Activated CD8-positive, alpha-beta memory T cell treated with anti-CD3 and anti-CD28 coated beads, Interleukin-2, amount 10 ng/mL, durations not matched to agents 7 days and 5 days (primary cell): Measurements from ENCODE around the gene IL32. TPM values are rescaled to one million over a fixed set of nuclear protein-coding genes. Genes with fewer than 3 reads are reported as not detected.
"Not testable (repeated sequence)": the region's sequence is repeated elsewhere in the genome, so short reads cannot be mapped to it uniquely, and the experiment has no call there.

ENCODE experiments used
- ATAC-seq: fragments of 150-1000 bp; cut with Tn5 transposase; one replicate; pipeline ENCODE4 v1.10.0; 2021; ENCODE audit warnings: moderate library complexity
- CTCF ChIA-PET: fragments of 350-600 bp; sonication (Branson Sonifier 250); formaldehyde crosslinking; loops from one replicate; lab custom pipeline; 2021; ENCODE audit warnings: antibody characterized with exemption; lab: Charles Lee
- DNase-seq: peaks from one replicate; pipeline ENCODE4 v3.0.0-alpha.2; 2020
- H3K27ac Mint-ChIP-seq: one replicate; pipeline ENCODE4 v1.8.0; 2021; ENCODE audit warnings: mild to moderate bottlenecking, mixed read lengths
- H3K27me3 Mint-ChIP-seq: one replicate; pipeline ENCODE4 v1.8.0; 2021; ENCODE audit warnings: mixed read lengths
- H3K36me3 Mint-ChIP-seq: one replicate; pipeline ENCODE4 v1.8.0; 2021; ENCODE audit warnings: mild to moderate bottlenecking, mixed read lengths
- H3K4me1 Mint-ChIP-seq: one replicate; pipeline ENCODE4 v1.8.0; 2021; ENCODE audit warnings: mixed read lengths
- H3K4me3 Mint-ChIP-seq: one replicate; pipeline ENCODE4 v1.8.0; 2021; ENCODE audit warnings: mild to moderate bottlenecking, moderate library complexity, mixed read lengths
- H3K9me3 Mint-ChIP-seq: one replicate; pipeline ENCODE4 v1.8.0; 2022; ENCODE audit warnings: low read depth, mixed read lengths
- total RNA-seq, 2 experiments: library from RNA; stranded (reverse); gene quantifications; one replicate each; pipeline ENCODE4 v1.2.3, GENCODE V29; 2021

The IL32 gene
- total RNA-seq, 2 experiments from 2014 or later: 2,870 to 3,468 TPM

DNA sequence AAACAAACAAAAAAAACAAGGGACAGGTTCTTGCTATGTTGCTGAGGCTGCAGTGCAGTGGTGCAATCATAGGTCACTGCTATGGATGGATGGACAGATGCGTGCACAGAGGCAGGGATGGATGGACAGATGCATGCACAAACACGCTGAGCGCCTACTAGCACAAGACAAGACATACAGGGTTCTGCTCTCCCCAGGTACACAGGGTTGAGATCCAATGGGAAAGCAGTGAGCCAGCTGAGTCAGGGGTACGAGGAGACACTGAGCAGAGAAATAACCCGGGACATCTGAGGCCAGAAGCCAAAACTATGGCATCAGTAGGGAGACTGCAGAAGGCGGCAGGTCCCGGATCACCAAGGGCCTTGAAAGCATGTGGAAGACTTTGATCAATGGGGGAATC lies 6.2 kb downstream of the IL32 start:
- Mint-ChIP-seq H3K4me3 (no peak overlapping the region), H3K4me1 (peaks cover 77% of the 10 kb centered on the region), H3K36me3 (peaks cover 38% of the 10 kb centered on the region), H3K9me3 (no peaks in the 10 kb centered on the region), H3K27me3 (no peaks in the 10 kb centered on the region), H3K27ac (peak overlapping the region; percentile 88)
- CTCF ChIA-PET: interaction anchor here (1.9 to 4.1 kb wide), 3 partner anchors 9 to 58 kb away, joined by 6 to 23 read pairs (median 7); no protein-coding TSS in a partner anchor
- ATAC-seq (no peak), DNase-seq (no peak)

DNA sequence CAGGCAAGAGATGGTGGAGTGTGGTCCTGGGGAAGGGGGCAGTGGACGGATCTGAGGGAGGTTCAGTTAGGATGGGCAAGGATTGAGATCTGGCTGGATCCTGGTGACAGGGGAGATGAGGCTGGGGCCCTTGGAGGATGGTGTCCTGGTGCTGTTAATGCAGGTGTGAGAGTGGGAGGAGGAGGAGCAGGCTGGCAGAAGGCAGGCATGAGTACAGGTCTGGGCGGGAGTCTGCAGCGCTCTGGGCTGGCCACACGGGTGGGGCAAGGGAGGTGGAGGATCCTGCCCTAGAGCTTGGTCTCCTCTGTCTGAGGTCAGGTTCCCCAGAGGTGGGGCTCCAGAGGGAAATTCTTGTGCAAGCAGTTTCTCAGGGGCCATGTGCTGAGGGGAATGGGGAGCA lies 6.7 kb downstream of the IL32 start:
- peak overlapping the region; percentile 88 for H3K27ac Mint-ChIP-seq
- ATAC-seq (peak; percentile 18), DNase-seq (peak; percentile 73)
- not testable (repeated sequence) for H3K27me3 Mint-ChIP-seq, H3K9me3 Mint-ChIP-seq
- CTCF ChIA-PET: interaction anchor here (1.9 to 2.5 kb wide), 2 partner anchors 10 to 58 kb away, joined by 6 to 7 read pairs; no protein-coding TSS in a partner anchor
- peaks cover 35% of the 10 kb centered on the region for H3K36me3 Mint-ChIP-seq
- peak overlapping the region; percentile 8 for H3K4me3 Mint-ChIP-seq
- peaks cover 82% of the 10 kb centered on the region for H3K4me1 Mint-ChIP-seq

DNA sequence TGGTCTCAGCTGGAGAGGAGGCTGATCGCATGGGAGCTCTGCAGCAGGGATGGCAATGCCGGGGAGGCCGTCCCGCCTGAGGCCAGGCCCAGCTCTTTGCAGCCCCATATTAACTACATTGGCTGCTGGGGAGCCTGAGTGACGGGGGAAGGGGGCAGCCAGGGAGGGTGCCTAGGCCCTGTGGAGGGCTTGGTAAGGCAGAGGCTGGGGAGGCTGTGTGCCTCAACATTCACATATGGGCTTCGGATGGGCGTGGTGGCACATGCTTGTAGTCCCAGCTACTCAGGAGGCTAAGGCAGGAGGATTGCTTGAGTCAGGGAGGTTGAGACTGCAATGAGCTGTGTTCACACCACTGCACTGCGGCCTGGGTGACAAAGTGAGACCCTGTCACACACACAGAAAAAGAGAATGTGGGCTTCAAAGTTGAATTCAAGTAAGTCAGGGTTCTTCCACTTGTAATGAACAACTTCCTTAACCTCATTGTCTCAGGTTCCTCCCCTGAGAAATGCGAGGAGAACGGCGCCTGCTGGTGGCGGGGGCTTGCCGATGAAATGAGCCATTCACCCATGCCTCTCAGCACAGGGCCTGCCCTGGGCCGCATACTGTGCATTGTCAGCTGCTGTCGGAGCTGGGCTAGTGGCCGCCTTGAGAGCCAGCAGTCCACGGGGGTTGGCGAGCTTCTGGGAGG lies 7.3 kb downstream of the IL32 start:
- CTCF ChIA-PET: interaction anchor here (2.5 to 7.8 kb wide), 3 partner anchors 8 to 58 kb away, joined by 7 to 67 read pairs (median 62); partner anchors contain the start of gene IL32
- H3K27me3 Mint-ChIP-seq, H3K9me3 Mint-ChIP-seq: not testable (repeated sequence)
- ATAC-seq: peak; percentile 40
- Mint-ChIP-seq H3K36me3 (peaks cover 32% of the 10 kb centered on the region), H3K27ac (peak overlapping the region; percentile 94), H3K4me3 (peak overlapping the region; percentile 79), H3K4me1 (peaks cover 87% of the 10 kb centered on the region)
- DNase-seq: peak; percentile 88

DNA sequence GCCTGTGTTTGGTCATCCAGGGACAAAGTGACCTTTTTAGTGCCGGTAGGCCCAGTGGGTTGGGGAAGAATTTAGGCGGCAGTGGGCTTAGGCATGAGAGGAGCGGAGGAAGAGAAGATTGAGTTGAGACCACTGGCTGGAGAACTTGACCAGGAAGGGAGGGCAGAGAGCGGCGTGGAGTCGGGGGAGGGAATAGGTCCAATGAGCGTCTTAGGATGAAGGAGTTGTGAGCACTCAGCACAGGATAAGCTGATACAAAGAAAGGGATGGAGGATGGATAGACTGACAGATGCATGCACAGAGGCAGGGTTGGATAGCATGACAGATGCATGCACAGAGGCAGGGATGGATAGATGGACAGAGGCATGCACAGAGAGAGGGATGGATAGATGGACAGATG lies 8.0 kb downstream of the IL32 start:
- Mint-ChIP-seq H3K36me3 (peaks cover 32% of the 10 kb centered on the region), H3K27ac (peak overlapping the region; percentile 94), H3K27me3 (no peaks in the 10 kb centered on the region), H3K9me3 (peaks cover 3% of the 10 kb centered on the region), H3K4me1 (peaks cover 91% of the 10 kb centered on the region), H3K4me3 (peak overlapping the region; percentile 79)
- DNase-seq: no peak
- CTCF ChIA-PET: interaction anchor here (3.4 to 7.8 kb wide), 3 partner anchors 9 to 57 kb away, joined by 14 to 67 read pairs (median 62); partner anchors contain the start of gene IL32
- ATAC-seq: no peak

DNA sequence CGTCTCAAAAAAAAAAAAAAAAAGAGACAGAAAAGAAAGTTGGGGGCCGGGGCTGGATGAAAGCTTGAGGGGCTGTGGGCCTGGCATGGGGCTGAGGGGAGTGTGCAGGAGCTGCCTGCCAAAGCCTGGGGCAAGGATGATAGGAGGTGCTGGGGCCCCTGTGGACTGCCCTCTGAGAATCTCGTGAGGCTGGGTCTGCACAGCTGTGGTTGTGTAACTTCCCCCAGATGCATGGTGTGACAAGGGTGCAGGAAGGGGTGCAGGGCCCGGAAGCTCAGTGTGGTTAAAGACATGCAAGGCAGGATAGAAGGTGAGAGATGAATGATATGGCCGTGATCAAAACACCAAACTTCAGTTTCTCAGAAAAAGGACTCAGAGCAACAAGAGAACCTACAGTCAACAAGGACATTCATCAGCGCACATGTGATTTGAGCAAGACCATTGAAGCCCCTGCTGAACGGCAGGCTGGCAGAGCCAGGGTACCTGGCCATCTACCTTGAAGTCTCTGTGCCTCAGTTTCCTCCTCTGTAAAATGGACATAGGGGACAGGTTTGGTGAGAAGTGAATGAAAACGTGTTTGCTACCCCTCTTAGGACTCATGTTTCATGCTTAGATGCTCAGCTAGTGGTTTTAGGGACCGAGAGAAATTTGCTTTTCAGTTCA lies 9.6 kb downstream of the IL32 start:
- DNase-seq: peak; percentile 97
- no peaks in the 10 kb centered on the region for H3K27me3 Mint-ChIP-seq
- H3K4me3 Mint-ChIP-seq: peak overlapping the region; percentile 79
- CTCF ChIA-PET: interaction anchor here (0.6 to 7.8 kb wide), 15 partner anchors 10 to 454 kb away, joined by 3 to 88 read pairs (median 6); partner anchors contain the start of genes IL32 and ZSCAN10
- H3K36me3 Mint-ChIP-seq: peaks cover 32% of the 10 kb centered on the region
- peak overlapping the region; percentile 94 for H3K27ac Mint-ChIP-seq
- peaks cover 6% of the 10 kb centered on the region for H3K9me3 Mint-ChIP-seq
- peak; percentile 72 for ATAC-seq
- peaks cover 90% of the 10 kb centered on the region for H3K4me1 Mint-ChIP-seq

DNA sequence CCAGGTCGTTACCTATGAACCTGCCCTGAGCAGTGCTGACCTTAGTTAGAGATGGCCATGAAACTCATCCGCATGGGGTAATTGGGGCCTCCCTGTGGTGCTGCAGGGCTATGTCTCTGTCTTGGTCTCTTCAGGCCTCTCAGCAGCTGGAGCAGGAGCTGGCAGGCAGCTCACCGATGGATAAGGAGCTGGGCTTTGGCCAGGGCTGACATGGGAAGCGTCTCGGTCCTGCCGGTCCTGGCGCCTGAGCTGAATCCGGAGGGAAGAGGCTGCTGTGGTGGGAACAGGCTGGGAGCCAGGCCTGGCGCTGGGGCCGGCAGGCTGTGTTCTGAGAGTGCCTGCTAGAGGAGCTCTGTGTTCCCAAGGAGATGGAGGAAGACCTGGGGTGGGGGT lies 10.1 kb downstream of the IL32 start:
- ATAC-seq (peak; percentile 14), DNase-seq (peak; percentile 64)
- Mint-ChIP-seq H3K4me3 (peak overlapping the region; percentile 79), H3K27ac (peak overlapping the region; percentile 94), H3K27me3 (no peaks in the 10 kb centered on the region), H3K4me1 (peaks cover 85% of the 10 kb centered on the region), H3K9me3 (peaks cover 6% of the 10 kb centered on the region), H3K36me3 (peaks cover 30% of the 10 kb centered on the region)
- CTCF ChIA-PET: interaction anchor here (0.8 to 7.8 kb wide), 13 partner anchors 11 to 93 kb away, joined by 3 to 88 read pairs (median 9); partner anchors contain the start of genes IL32 and ZSCAN10

DNA sequence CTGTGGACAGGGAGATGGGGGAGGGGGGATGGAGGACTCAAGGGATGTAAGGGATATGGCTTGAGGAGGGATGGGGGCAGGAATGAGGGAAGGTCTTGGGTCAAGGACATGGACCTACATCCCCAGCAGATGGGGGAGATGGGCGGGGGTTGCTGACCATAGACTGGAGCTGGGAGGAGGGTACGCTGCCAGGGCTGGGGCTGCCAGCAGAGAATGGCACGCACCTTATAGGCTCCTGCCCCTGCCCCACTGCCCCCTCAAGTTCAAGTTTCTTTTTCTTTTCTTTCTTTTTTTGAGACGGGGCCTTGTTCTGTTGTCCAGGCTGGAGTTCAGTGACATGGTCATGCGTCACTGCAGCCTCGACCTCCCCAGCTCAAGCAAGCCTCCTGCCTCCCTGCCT lies 10.5 kb downstream of the IL32 start:
- H3K27ac Mint-ChIP-seq: peak overlapping the region; percentile 94
- ATAC-seq, H3K27me3 Mint-ChIP-seq, H3K9me3 Mint-ChIP-seq, DNase-seq: not testable (repeated sequence)
- CTCF ChIA-PET: interaction anchor here (0.8 to 7.8 kb wide), 13 partner anchors 11 to 93 kb away, joined by 3 to 88 read pairs (median 9); partner anchors contain the start of genes IL32 and ZSCAN10
- H3K4me3 Mint-ChIP-seq: peak overlapping the region; percentile 79
- H3K36me3 Mint-ChIP-seq: peaks cover 34% of the 10 kb centered on the region
- H3K4me1 Mint-ChIP-seq: peaks cover 84% of the 10 kb centered on the region

DNA sequence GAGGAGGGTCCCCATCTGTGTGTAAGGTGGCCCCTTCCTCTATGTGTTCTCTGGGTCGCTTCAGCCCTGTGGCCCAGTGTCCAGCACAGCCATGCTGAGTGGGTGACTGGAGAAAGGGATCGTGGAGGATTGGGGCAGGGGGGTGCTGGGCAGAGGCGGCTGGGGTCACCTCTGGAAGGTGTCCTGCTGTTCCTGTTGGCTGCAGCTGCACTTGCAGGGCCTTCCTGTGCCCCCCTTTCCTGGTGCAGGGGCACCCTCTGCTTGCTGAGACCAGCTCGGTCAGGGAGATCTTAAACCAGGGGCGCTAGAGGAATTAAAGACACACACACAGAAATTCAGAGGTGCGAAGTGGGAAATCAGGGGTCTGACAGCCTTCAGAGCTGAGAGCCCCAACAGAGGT lies 11.1 kb downstream of the IL32 start:
- Mint-ChIP-seq H3K4me1 (peaks cover 83% of the 10 kb centered on the region), H3K27me3 (no peaks in the 10 kb centered on the region), H3K36me3 (peaks cover 37% of the 10 kb centered on the region), H3K9me3 (peaks cover 6% of the 10 kb centered on the region), H3K27ac (peak overlapping the region; percentile 94), H3K4me3 (peak overlapping the region; percentile 79)
- CTCF ChIA-PET: interaction anchor here (0.7 to 7.8 kb wide), 14 partner anchors 12 to 97 kb away, joined by 3 to 88 read pairs (median 9); partner anchors contain the start of genes IL32 and ZSCAN10
- DNase-seq: peak; percentile 72
- ATAC-seq: no peak

DNA sequence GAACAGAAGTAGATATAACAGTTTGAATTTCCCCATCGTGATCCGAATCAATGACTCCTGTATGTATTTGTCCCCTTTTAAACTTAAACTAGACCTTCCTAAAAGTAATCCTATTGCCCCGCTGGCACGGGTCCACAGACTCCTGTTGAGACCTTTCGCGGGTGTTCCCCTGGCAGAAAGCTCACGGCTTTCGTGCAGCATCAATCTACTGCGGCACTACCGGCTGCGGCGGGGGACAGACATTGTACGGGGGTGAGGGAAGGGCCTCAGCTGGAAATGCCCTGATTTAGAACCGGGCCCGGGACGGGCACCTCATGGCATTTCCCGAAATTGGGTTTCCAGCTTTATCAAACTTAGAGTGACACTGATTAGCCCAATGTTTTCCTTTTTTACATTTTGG lies 14.6 kb downstream of the IL32 start:
- Mint-ChIP-seq H3K4me1 (peaks cover 62% of the 10 kb centered on the region), H3K27me3 (no peaks in the 10 kb centered on the region), H3K4me3 (no peak overlapping the region), H3K36me3 (peaks cover 40% of the 10 kb centered on the region), H3K9me3 (peaks cover 6% of the 10 kb centered on the region), H3K27ac (no peak overlapping the region)
- CTCF ChIA-PET: interaction anchor here (0.9 to 7.8 kb wide), 7 partner anchors 9 to 51 kb away, joined by 3 to 67 read pairs (median 4); no protein-coding TSS in a partner anchor
- no peak for DNase-seq
- no peak for ATAC-seq

DNA sequence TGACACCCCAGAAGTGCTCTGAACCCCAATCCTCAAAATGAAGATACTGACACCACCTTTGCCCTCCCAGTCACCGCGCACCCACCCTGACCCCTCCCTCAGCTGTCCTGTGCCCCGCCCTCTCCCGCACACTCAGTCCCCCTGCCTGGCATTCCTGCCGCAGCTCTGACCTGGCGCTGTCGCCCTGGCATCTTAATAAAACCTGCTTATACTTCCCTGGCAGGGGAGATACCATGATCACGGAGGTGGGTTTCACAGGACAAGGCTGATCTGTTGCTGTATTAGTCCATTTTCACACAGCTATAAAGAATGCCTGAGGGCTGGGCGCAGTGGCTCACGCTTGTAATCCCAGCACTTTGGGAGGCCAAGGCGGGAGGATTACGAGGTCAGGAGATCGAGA lies 16.5 kb downstream of the IL32 start:
- H3K9me3 Mint-ChIP-seq, H3K27me3 Mint-ChIP-seq, H3K4me3 Mint-ChIP-seq, H3K27ac Mint-ChIP-seq, ATAC-seq, DNase-seq: not testable (repeated sequence)
- Mint-ChIP-seq H3K36me3 (peaks cover 40% of the 10 kb centered on the region), H3K4me1 (peaks cover 54% of the 10 kb centered on the region)
- CTCF ChIA-PET: interaction anchor here (0.6 to 1.6 kb wide), 2 partner anchors 10 to 33 kb away, joined by 3 to 4 read pairs; no protein-coding TSS in a partner anchor

DNA sequence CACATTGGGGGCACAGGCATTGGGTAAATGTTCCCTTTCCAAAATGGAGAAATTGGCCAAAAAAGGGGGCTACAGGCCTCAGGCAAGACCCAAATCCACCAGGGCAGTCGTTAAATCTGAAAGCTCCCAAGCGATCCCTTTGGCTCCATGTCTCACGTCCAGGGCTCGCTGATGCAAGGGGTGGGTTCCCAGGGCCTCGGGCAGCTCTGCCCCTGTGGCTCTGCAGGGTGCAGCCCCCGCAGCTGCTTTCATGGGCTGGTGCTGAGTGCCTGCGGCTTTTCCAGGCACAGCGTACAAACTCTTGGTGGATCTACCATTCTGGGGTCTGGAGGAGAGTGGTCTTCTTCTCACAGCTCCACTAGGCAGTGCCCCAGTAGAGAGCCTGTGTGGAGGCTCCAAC lies 18.0 kb downstream of the IL32 start:
- DNase-seq, H3K4me3 Mint-ChIP-seq, H3K27me3 Mint-ChIP-seq, H3K9me3 Mint-ChIP-seq, ATAC-seq, H3K27ac Mint-ChIP-seq: not testable (repeated sequence)
- Mint-ChIP-seq H3K36me3 (peaks cover 30% of the 10 kb centered on the region), H3K4me1 (peaks cover 50% of the 10 kb centered on the region)
- CTCF ChIA-PET: interaction anchor here (1.0 to 1.4 kb wide), 3 partner anchors 10 to 51 kb away, joined by 4 to 7 read pairs (median 5); partner anchors contain the start of gene ZNF213

DNA sequence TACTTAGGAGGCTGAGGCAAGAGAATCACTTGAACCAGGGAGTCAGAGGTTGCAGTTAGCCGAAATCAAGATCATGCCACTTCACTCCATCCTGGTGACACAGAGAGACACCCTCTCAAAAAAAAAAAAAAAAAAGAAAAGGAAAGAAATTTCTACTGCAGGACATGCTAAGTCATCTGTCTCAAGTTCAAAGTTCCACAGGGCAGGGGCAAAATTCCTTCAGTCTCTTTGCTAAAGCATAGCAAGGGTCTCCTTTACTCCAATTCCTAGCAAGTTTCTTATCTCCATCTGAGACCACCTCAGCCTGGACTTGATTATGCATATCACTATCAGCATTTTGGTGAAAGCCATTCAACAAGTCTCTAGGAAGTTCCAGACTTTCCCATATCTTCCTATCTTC lies 19.1 kb downstream of the IL32 start:
- no peaks in the 10 kb centered on the region for H3K9me3 Mint-ChIP-seq
- H3K4me3 Mint-ChIP-seq: no peak overlapping the region
- peaks cover 22% of the 10 kb centered on the region for H3K36me3 Mint-ChIP-seq
- peak overlapping the region; percentile 34 for H3K27ac Mint-ChIP-seq
- H3K4me1 Mint-ChIP-seq: peaks cover 43% of the 10 kb centered on the region
- CTCF ChIA-PET: interaction anchor here (0.8 to 1.5 kb wide), 4 partner anchors 9 to 45 kb away, joined by 3 to 7 read pairs (median 6); no protein-coding TSS in a partner anchor
- H3K27me3 Mint-ChIP-seq: no peaks in the 10 kb centered on the region
- ATAC-seq (no peak), DNase-seq (no peak)
